Liver (tissue), 9 donors: Measurements from ENCODE around the gene NCMAP. TPM values are rescaled to one million over a fixed set of nuclear protein-coding genes. Genes with fewer than 3 reads are reported as not detected.

Source experiments
- DNase-seq: peaks from one replicate; pipeline ENCODE4 v3.0.0-alpha.2; 2017; ENCODE audit warnings: low spot score
- H3K27ac ChIP-seq, 2 donors: one replicate each; pipeline ENCODE4 v1.7.0; 2013; ENCODE audit warnings: inconsistent platforms in 2 of 2, low read length in 2 of 2, control low read depth in 1 of 2, low read depth in 1 of 2, mild to moderate bottlenecking in 1 of 2
- H3K27me3 ChIP-seq, 4 donors: one replicate each; pipeline versions ENCODE4 v1.6.1 to v1.7.0; 2013; ENCODE audit warnings: low read length in 3 of 4, inconsistent platforms in 1 of 4, mild to moderate bottlenecking in 1 of 4, moderate library complexity in 1 of 4; ENCODE audit not compliant: control insufficient read depth in 4 of 4, insufficient read depth in 4 of 4
- H3K36me3 ChIP-seq, 4 donors: one replicate each; pipeline versions ENCODE4 v1.6.1 to v1.7.0; 2013; ENCODE audit warnings: low read length in 3 of 4, mild to moderate bottlenecking in 3 of 4, low read depth in 1 of 4, moderate library complexity in 1 of 4; ENCODE audit not compliant: control insufficient read depth in 4 of 4, insufficient read depth in 3 of 4
- H3K4me1 ChIP-seq, 4 donors: one replicate each; pipeline versions ENCODE4 v1.6.1 to v1.7.0; 2013; ENCODE audit warnings: low read length in 3 of 4, mild to moderate bottlenecking in 3 of 4, moderate library complexity in 1 of 4; ENCODE audit not compliant: control insufficient read depth in 4 of 4, insufficient read depth in 4 of 4
- H3K4me3 ChIP-seq, 3 donors: one replicate each; pipeline versions ENCODE4 v1.6.1 to v1.7.0; 2013; ENCODE audit warnings: low read length in 3 of 3, control low read depth in 1 of 3, low read depth in 1 of 3, mild to moderate bottlenecking in 1 of 3
- H3K9ac ChIP-seq, 2 donors: one replicate each; pipeline ENCODE4 v1.7.0; 2013; ENCODE audit warnings: low read length in 2 of 2, mild to moderate bottlenecking in 2 of 2, moderate library complexity in 2 of 2, control low read depth in 1 of 2, low read depth in 1 of 2
- H3K9me3 ChIP-seq, 4 donors: one replicate each; pipeline versions ENCODE4 v1.6.1 to v1.7.0; 2013; ENCODE audit warnings: low read length in 3 of 4; ENCODE audit not compliant: control insufficient read depth in 4 of 4
- EGR1 ChIP-seq, 2 donors: IDR thresholded peaks; 2 replicates each; pipeline ENCODE4 v1.6.1; 2016 to 2018; ENCODE audit warnings: antibody characterized with exemption in 2 of 2, low read depth in 2 of 2
- FOXA1 ChIP-seq: IDR thresholded peaks from 2 replicates; pipeline ENCODE4 v1.6.1; 2016; ENCODE audit warnings: antibody characterized with exemption
- FOXA2 ChIP-seq: IDR thresholded peaks from 2 replicates; pipeline ENCODE4 v1.6.1; 2016; ENCODE audit warnings: antibody characterized with exemption
- GABPA ChIP-seq, 2 donors: IDR thresholded peaks in 1 of 2; conservative IDR thresholded peaks in 1 of 2; 2 replicates each; pipeline ENCODE4 v1.6.1; 2016; ENCODE audit warnings: antibody characterized with exemption in 2 of 2, mild to moderate bottlenecking in 1 of 2, moderate library complexity in 1 of 2
- HNF4A ChIP-seq, 2 donors: conservative IDR thresholded peaks; 2 replicates each; pipeline ENCODE4 v1.6.1; 2016; ENCODE audit warnings: antibody characterized with exemption in 2 of 2, mild to moderate bottlenecking in 2 of 2
- HNF4G ChIP-seq: IDR thresholded peaks from 2 replicates; pipeline ENCODE4 v1.6.1; 2016; ENCODE audit warnings: antibody characterized with exemption
- JUND ChIP-seq, 2 donors: IDR thresholded peaks; 2 replicates each; pipeline ENCODE4 v1.6.1; 2016; ENCODE audit warnings: antibody characterized with exemption in 2 of 2
- NR2F2 ChIP-seq: IDR thresholded peaks from 2 replicates; pipeline ENCODE4 v1.6.1; 2016; ENCODE audit warnings: antibody characterized with exemption
- RAD21 ChIP-seq, 2 donors: IDR thresholded peaks; 2 replicates each; pipeline ENCODE4 v1.6.1; 2016; ENCODE audit warnings: antibody characterized with exemption in 2 of 2, mild to moderate bottlenecking in 2 of 2
- RXRA ChIP-seq, 2 donors: IDR thresholded peaks; 2 replicates each; pipeline ENCODE4 v1.6.1; 2017 to 2018; ENCODE audit warnings: antibody characterized with exemption in 2 of 2, mild to moderate bottlenecking in 1 of 2
- SP1 ChIP-seq: IDR thresholded peaks from 2 replicates; pipeline ENCODE4 v1.6.1; 2018; ENCODE audit warnings: antibody characterized with exemption, mild to moderate bottlenecking
- TAF1 ChIP-seq: conservative IDR thresholded peaks from 2 replicates; pipeline ENCODE4 v1.6.1; 2016; ENCODE audit warnings: antibody characterized with exemption, mild to moderate bottlenecking
- WGBS: extraction: QIAGEN DNeasy Blood & Tissue Kit; methylation state at CpG from one replicate; pipeline ENCODE4 v1.1.7; 2013; 5-methylcytosine and 5-hydroxymethylcytosine counted together
- polyA plus RNA-seq, 2 donors: library from polyadenylated mRNA; stranded (reverse) in 1 of 2; unstranded in 1 of 2; fragments of 200-250 nt in 1 of 2; fragments of >200 nt in 1 of 2; fragmentation: Nextera tagmentation in 1 of 2; extraction: Ambion mirVana in 1 of 2; gene quantifications; one replicate each; pipeline versions ENCODE4 v1.2.1 to v1.2.3, GENCODE V29; 2013 to 2015
- total RNA-seq, 2 donors: library from RNA; depleted of rRNA; stranded (reverse); fragments of >200 nt; gene quantifications; one replicate each; pipeline ENCODE4 v1.2.3, GENCODE V29; 2014
- TF ChIP-seq, protein P1 (sequence below): fragments of 150-350 bp; IDR thresholded peaks from 2 replicates; pipeline ENCODE4 v1.5.1; 2017; ENCODE audit warnings: improper control_type of control experiment, low read depth, low read length; ENCODE audit not compliant: missing input control
- TF ChIP-seq, protein P2 (sequence below): IDR thresholded peaks from 2 replicates; pipeline ENCODE4 v1.6.1; 2016; ENCODE audit warnings: antibody characterized with exemption, mild to moderate bottlenecking
- TF ChIP-seq, protein P3 (sequence below): IDR thresholded peaks from 2 replicates; pipeline ENCODE4 v1.6.1; 2016; ENCODE audit warnings: antibody characterized with exemption
- TF ChIP-seq, protein P4 (sequence below): IDR thresholded peaks from 2 replicates; pipeline ENCODE4 v1.6.1; 2016; ENCODE audit warnings: antibody characterized with exemption
- donor health status: healthy.
- donor health status: healthy.
- donor health status: healthy.
- donor health status: healthy.
- donor health status: healthy.

The NCMAP gene
- total and polyA plus RNA-seq, 4 donors: 0.31 to 4.8 (median 0.61) TPM

DNA sequence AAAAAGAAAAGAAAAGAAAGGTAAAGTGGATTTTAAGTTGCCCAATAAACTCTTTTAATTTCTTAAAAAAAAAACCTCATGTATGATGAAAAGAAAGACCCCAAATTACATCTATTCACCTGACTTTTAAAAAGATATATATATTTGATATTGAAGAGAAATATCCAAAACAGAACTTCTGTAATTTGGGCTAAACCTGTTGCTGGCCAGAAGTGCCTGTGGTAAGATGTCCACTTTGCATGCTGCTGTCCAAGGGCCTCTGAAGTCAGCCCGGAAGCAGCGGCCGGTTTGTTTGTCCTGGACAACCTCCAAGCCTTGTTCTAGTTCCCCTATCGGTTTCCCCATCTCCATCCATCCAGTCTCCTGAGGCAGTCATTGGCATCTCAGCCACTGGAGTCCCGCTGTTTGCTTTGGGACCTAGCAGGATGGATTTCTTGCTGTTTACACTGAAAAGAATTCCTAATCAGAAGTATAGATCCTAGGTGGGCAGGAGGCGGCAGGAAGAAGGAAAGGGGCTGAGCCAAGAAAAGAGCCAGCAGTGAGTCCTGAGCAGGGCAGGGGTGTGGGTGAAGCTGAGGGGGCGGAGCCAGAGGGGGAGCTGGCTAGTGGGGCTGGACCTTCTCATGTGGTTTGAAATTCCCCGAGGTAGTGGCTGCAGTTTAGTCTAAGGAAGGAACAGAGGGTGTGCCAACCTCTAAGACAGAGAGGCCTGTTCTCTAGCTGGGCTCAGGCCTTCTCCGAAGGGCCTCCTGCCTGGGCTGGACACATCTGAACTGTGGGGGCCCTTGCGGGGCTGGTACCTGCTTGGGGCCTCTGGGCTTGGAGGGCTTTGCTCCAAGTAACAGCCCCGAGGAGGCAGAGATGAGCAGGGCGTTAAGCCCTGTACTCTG lies 3.3 kb downstream of the NCMAP start:
- H3K9me3 ChIP-seq: no peaks in the 10 kb centered on the region
- H3K36me3 ChIP-seq: no peaks in the 10 kb centered on the region
- WGBS: 55% methylated on average over 12 of the region's 12 CpGs
- TF ChIP-seq HNF4G: no peak
- TF ChIP-seq, protein P1, sequence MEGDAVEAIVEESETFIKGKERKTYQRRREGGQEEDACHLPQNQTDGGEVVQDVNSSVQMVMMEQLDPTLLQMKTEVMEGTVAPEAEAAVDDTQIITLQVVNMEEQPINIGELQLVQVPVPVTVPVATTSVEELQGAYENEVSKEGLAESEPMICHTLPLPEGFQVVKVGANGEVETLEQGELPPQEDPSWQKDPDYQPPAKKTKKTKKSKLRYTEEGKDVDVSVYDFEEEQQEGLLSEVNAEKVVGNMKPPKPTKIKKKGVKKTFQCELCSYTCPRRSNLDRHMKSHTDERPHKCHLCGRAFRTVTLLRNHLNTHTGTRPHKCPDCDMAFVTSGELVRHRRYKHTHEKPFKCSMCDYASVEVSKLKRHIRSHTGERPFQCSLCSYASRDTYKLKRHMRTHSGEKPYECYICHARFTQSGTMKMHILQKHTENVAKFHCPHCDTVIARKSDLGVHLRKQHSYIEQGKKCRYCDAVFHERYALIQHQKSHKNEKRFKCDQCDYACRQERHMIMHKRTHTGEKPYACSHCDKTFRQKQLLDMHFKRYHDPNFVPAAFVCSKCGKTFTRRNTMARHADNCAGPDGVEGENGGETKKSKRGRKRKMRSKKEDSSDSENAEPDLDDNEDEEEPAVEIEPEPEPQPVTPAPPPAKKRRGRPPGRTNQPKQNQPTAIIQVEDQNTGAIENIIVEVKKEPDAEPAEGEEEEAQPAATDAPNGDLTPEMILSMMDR: no peak
- no peak for TF ChIP-seq JUND (IDR thresholded peaks at IDR 0.05)
- TF ChIP-seq, protein P2, sequence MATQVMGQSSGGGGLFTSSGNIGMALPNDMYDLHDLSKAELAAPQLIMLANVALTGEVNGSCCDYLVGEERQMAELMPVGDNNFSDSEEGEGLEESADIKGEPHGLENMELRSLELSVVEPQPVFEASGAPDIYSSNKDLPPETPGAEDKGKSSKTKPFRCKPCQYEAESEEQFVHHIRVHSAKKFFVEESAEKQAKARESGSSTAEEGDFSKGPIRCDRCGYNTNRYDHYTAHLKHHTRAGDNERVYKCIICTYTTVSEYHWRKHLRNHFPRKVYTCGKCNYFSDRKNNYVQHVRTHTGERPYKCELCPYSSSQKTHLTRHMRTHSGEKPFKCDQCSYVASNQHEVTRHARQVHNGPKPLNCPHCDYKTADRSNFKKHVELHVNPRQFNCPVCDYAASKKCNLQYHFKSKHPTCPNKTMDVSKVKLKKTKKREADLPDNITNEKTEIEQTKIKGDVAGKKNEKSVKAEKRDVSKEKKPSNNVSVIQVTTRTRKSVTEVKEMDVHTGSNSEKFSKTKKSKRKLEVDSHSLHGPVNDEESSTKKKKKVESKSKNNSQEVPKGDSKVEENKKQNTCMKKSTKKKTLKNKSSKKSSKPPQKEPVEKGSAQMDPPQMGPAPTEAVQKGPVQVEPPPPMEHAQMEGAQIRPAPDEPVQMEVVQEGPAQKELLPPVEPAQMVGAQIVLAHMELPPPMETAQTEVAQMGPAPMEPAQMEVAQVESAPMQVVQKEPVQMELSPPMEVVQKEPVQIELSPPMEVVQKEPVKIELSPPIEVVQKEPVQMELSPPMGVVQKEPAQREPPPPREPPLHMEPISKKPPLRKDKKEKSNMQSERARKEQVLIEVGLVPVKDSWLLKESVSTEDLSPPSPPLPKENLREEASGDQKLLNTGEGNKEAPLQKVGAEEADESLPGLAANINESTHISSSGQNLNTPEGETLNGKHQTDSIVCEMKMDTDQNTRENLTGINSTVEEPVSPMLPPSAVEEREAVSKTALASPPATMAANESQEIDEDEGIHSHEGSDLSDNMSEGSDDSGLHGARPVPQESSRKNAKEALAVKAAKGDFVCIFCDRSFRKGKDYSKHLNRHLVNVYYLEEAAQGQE: no peak
- no peak for TF ChIP-seq SP1
- no peak for TF ChIP-seq RXRA (IDR thresholded peaks at IDR 0.05)
- DNase-seq: no peak
- no peak overlapping the region for H3K4me3 ChIP-seq
- no peak overlapping the region for H3K27ac ChIP-seq
- H3K4me1 ChIP-seq: peaks cover 5 to 13% (median 5%) of the 10 kb centered on the region in 4 donors
- no peaks in the 10 kb centered on the region for H3K27me3 ChIP-seq
- H3K9ac ChIP-seq: no peak overlapping the region

DNA sequence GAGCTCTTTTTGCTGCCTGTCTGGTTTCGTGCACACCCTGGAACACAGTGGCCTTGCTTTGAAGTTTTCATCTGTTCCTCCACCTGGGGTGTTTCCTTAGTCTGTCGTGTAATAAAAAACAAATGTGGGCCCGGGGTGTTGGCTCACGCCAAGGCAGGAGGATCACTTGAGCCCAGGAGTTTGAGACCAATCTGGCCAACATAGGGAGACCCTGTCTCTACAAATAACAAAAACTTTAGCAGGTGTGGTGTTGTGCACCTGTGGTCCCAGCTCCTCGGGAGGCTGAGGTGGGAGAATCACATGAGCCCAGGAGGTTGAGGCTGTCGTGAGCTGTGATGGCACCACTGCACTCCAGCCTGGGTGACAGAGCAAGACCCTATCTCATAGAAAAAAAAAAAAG lies 4.5 kb downstream of the NCMAP start:
- 92% methylated on average over 6 of the region's 6 CpGs for WGBS
- Histone ChIP-seq H3K36me3 (no peaks in the 10 kb centered on the region), H3K27me3 (no peaks in the 10 kb centered on the region), H3K27ac (no peak overlapping the region), H3K9ac (no peak overlapping the region), H3K4me3 (no peak overlapping the region), H3K4me1 (peaks cover 4 to 10% (median 4%) of the 10 kb centered on the region in 4 donors), H3K9me3 (no peaks in the 10 kb centered on the region)
- no peak for DNase-seq
- TF ChIP-seq GABPA (IDR thresholded peaks at IDR 0.05 in 1 of 2, conservative IDR thresholded peaks at IDR 0.05 in 1 of 2) (no peak), HNF4G (no peak), EGR1 (IDR thresholded peaks at IDR 0.05; ENCODE audit: low read depth in 2 of 2) (no peak), HNF4A (conservative IDR thresholded peaks at IDR 0.05) (no peak), FOXA2 (no peak), RAD21 (IDR thresholded peaks at IDR 0.05) (no peak), FOXA1 (no peak), SP1 (no peak), JUND (IDR thresholded peaks at IDR 0.05) (no peak), NR2F2 (no peak), RXRA (IDR thresholded peaks at IDR 0.05) (no peak), TAF1 (no peak)
- TF ChIP-seq, protein P3, sequence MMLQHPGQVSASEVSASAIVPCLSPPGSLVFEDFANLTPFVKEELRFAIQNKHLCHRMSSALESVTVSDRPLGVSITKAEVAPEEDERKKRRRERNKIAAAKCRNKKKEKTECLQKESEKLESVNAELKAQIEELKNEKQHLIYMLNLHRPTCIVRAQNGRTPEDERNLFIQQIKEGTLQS: no peak
- TF ChIP-seq, protein P1: no peak
- TF ChIP-seq, protein P4, sequence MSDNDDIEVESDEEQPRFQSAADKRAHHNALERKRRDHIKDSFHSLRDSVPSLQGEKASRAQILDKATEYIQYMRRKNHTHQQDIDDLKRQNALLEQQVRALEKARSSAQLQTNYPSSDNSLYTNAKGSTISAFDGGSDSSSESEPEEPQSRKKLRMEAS: no peak
